Stimulated activated CD4-positive, alpha-beta T cell treated with anti-CD3 and anti-CD28 coated beads, Interleukin-15, amount 100 ng/mL, for 24 hours (primary cell): ENCODE measurements around the gene IBA57.
"Not testable (repeated sequence)": the region's sequence is repeated elsewhere in the genome, so short reads cannot be mapped to it uniquely, and the experiment has no call there.

ENCODE experiments used
- DNase-seq: peaks from one replicate; pipeline ENCODE4 v3.0.0-alpha.2; 2020

The IBA57 gene

GRCh38 chr1:228173528-228174481 lies 8.2 kb downstream of the IBA57 start:
- not testable (repeated sequence) for DNase-seq

GRCh38 chr1:228174482-228175315 lies 9.1 kb downstream of the IBA57 start:
- no peak for DNase-seq

DNA sequence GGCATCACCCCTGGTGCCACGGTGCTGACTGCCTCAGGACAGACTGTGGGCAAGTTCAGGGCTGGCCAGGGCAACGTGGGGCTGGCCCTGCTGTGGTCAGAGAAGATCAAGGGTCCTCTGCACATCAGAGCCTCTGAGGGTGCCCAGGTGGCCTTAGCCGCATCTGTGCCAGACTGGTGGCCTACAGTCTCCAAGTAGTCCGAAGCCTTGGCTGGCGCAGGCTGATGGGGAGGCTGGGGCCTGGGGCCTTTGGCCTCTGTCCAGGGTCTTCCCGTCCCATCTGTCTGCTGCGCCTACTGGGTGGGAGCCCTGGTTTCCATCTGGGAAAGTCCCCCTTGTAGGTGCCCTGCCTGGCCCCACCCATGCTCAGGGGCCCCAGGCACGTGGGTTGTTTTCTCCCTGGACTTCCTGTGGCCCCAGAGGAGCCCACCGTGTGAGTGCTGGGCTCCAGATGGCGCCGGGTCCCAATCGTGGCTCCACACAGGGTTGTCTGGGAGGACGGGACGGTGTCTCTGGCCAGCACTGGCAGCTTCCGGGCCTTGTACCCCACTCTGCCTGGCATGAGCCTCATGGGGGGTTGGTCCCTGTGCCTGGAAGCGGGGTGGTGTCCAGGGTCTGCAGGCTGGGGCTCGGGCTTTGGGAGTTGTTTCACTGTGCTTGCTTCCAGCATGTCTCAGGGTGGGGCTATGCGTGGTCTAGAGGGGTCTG lies 9.9 kb downstream of the IBA57 start:
- DNase-seq, result no peak

GRCh38 chr1:228176024-228176395 lies 10.4 kb downstream of the IBA57 start:
- DNase-seq, result no peak

DNA sequence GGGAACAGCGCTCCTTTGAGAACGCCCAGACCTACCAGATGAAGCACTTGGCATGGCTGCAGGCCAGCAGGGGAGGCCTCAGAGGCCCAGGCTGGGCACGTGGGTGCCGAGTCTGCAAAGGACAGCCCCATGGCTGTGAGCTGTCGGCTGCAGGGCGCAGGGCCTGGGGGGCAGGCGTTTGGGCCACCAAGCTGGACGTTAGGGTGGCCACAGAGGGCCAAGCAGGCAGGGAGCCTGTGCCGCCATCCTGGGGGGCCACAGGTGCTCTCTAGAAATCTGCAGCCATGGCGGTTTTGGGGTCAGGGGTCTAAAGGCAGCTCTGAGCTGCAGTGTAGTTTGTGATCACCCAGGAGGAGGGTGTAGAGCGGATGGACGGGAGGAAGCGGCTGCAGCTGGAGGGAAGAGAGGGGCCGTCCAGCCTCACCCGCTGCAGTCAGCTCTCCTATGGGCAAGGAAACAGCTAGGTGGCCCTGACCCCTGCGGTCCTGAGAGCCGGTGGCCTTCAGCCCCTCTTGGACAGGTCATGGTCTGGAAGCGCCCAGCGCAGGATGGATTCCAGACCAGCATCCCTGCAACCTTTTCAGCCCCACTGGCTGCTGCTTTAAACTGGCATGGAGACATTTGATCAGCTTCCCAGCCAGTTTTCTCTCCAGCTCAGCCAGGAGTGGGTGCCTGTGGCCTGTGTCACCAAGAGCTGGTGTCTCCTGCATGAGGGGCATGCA lies 11.0 kb downstream of the IBA57 start:
- DNase-seq, result no peak

GRCh38 chr1:228177183-228177475 lies 11.5 kb downstream of the IBA57 start:
- DNase-seq, result no peak

DNA sequence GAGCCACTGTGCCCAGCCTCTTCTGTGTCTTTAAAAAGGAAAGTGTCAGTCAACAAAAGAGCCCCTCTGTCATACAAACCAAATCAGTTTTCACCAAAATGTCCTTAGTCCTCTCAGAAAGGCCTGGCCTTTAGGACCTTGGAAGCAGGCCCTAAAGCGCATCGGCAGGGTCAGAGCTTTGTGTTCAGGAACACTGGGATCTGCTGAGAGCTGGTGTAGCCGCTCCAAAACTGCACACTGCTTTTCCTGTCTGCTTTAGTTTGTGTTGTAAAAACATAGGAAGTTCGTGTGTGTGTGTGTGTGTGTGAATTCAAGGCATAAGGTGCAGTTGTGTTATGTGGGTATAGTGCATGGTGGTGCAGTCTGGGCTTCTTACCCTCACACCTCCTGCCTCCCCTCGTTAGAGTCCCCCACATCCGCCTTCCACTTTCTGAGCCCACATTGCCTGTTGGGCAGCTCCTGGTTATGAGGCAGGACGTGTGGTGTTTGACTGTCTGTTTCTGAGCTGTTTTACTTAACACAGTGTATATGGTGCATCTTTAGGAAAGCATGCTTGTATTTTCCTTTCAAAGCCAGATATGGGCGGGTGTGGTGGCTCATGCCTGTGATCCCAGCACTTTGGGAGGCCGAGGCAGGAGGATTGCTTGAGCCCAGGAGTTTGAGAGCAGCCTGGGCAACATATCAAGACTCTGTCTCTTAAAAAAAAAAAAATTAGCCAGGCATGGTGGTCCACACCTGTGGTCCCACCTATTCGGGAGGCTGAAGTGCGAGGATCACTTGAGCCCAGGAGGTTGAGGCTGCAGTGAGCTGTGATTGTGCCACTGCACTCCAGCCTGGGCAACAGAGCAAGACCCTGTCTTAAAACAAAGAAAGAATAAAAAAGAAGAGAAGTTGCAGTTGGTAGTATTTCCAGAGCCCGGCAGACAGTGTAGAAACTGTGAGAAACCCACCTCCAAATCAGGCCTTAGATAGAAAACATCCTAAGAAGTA lies 12.4 kb downstream of the IBA57 start:
- no peak for DNase-seq

GRCh38 chr1:228178737-228179684 lies 13.4 kb downstream of the IBA57 start:
- no peak for DNase-seq

DNA sequence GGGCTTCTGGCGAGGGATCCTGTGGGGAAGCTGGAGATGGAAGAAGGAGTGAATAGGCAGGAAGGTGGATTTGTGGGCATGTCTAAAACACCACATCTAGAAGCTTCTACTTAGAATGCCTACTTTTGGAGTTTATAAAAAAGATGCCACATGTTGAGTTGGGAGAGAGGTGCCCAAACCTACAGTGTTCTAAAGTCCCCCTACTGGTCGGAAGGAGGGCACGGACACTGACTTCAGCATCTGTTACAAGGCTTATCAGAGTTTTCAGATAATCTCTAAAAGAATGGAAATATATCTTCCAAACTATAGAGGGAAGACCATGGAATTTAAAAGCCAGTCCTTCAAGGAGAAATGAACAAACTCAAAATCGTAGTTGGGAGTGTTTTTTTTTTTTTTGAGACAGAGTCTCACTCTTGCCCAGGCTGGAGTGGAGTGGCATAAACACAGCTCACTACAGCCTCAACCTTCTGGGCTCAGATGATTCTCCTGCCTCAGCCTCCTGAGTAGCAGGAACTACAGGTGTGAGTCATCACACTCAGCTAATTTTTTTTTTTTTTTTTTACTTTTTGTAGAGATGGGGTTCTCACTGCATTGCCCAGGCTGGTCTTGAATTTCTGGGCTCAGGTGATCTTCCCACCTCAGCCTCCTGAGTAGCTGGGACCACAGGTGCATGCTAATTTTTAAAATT lies 14.8 kb downstream of the IBA57 start:
- DNase-seq, result no peak

DNA sequence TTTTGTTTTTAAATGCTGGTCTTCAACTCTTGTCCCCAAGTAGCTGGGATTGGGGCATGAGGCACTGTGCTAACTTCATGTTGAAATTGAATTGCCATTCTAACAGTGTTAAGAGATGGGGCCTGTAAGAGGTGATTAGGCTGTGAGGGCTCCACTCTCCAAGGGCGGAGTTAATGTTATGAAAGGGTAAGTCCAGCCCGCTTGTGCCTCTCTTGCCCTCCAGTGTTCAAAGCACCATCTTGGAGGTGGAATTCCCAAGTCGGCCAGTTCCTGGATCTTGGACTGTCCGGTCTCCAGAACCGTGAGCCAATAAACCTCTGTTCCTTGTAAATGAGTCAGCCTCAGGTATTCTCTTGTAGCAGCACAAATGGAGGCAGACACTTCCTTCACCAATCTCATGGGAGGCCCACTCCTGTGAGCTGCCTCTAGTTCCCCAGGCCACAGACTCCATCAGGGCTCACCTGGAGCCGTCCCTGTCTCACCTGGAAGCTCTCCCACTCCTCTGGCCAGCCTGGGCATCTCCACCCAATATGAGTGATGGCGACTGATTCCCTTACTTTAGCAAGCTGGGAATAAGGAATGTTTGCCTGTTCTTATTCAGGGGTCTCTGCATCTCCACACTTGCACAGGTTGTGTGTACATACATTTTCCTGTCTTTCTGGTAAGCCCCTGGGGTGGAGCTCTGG lies 15.5 kb downstream of the IBA57 start:
- no peak for DNase-seq

DNA sequence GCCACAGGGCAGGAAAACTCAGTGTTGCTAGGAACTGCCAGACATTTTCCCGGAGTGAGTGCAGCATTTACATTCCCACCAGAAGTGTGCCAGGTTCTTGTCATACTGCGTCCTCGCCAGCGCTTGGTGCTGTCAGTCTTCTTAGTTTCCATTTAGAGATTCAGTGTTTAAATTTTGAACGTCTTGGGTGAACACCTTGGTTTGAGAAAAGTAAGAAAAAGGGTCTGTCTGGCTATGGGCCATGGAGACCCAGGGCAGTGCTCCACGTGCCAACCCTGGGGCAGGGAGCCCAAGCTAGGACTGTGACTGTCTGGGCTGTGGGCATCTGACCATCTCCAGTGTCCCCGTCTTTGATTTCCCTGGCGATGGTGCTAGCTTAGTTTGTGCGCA lies 16.0 kb downstream of the IBA57 start:
- DNase-seq, result no peak

DNA sequence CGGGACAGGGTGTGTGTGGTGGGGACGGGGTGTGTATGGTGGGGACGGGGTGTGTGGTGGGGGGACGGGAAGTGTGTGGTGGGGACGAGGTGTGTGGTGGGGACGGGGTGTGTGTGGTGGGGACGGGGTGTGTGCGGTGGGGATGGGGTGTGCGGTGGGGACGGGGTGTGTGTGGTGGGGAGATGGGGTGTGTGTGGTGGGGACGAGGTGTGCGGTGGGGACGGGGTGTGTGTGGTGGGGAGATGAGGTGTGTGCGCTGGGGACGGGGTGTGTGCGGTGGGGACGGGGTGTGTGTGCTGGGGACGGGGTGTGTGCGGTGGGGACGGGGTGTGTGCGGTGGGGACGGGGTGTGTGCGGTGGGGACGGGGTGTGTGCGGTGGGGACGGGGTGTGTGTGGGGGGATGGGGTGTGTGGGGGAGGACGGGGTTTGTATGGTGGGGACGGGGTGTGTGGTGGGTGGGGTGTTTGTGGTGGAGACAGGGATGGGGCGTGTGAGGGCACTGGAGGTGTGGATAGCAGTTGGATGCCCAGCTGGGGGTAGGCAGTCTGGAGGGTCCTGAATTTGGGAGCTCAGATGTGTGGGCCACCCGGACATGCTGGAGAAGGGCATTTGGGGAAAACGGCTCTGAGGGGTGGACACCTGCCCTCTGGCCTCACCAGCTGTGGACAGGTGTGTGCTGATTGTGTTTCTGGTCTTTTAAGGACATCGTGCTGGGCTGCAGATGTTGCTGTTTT lies 16.9 kb downstream of the IBA57 start:
- no peak for DNase-seq

DNA sequence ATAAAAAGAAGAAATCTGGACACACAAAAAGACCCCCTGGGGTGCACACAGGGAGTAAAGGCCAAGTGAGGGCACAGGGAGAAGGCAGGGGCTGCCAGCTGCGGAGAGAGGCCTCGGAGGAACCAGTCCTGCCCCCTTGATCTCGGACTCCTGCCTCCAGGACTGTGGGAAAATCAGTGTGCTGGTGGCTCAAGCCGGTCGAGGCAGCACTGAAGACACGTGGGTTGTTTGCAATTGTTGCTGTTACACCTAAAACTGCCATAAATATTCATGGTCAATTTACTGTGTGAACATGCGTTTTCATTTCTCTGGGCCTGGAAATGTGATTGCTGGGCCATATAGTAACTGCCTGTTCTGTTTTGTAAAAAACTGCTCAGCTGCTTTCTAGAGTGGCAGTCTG lies 18.5 kb downstream of the IBA57 start:
- no peak for DNase-seq

DNA sequence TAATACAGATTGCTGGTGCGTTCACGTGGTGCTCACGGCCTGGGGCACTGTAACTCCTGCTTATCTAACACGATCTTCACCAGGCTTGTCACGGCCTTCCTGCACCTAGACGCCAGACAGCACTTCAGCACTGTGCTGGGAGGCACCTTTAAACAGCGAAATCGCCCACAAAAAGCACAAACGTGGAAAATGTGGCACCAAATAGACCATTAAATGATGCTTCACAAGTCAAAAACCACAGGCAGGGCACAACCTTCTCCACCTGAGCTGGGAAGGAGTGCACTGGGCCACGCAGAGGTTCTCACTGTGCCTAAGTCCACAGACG lies 20.0 kb downstream of the IBA57 start:
- no peak for DNase-seq

- not testable (repeated sequence) for DNase-seq
Measured at GRCh38 chr1:228188249-228188648, 22.6 kb downstream of the IBA57 start.

- DNase-seq, result no peak
Measured at GRCh38 chr1:228190182-228190581, 24.6 kb downstream of the IBA57 start.

- DNase-seq, result no peak
Measured at GRCh38 chr1:228190778-228191177, 25.2 kb downstream of the IBA57 start.

DNA sequence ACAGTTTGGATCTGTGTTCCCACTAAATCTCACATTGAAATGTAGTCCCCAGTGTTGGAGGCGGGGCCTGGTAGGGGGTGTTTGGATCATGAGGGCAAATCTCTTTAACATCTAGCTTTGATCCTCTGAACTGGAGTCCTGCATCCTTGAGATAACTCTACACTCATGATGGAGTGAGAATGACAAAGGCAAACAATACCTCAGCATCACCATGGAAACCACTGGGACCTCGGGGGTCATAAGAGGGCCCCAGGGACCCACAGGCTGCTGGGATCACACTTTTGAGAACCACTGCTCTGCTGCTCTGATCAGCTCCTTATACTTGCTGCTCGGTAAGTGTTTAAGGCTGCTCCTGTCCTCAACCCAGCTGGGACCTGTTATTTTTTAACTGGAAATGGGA lies 28.8 kb downstream of the IBA57 start:
- no peak for DNase-seq
